ENCODE data around the gene SCN2A. TPM values are rescaled to one million over a fixed set of nuclear protein-coding genes. Genes with fewer than 3 reads are reported as not detected.

The SCN2A gene
- total and polyA plus RNA-seq, 10 of the 15 experiments (the other 5 are each of a cell fraction or from before 2014, with no cell fraction given): 0.01 TPM; not detected in 8

DNA sequence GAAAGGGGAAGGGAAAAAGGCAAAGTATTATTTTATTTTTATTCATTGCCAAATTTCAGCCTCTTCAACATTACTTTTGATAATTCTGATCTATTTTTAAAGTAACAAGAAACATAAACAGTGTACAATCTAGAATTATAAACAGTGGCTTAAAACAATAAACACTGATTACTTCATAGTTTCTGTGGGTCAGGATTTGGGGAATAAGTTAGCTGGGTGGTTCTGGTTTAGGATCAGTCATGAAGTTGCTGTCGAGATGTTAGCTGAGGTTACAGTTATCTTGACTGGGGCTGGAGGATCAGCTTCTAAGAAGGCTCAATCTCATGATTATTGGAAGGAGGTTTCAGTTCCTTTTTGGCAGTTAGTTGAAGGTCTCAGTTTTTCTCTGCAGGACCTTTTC lies 109.2 kb downstream of the SCN2A start:
- CTCF ChIA-PET: no interaction called here
- in situ Hi-C loops (cut with MboI): no loop called here

DNA sequence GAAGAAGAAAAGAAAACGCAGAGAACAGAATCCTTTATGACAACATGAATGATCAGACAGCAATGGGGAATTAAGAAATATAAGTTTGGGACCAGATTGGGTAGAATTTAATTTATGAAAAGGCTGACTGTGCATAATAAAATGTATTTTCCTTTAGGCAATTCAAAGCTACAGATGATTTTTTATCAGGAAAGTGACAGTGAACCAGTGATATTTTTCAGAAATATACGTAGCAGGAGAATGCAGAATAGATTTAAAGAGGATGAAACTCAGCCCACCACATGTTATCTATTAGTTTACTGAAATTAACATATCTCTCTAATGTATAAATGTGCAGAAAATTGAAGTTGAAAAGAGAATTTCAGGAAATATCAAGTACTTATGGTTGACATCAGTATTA lies 110.0 kb downstream of the SCN2A start:
- in situ Hi-C loops (cut with MboI): no loop called here
- TF ChIP-seq MYC (IDR thresholded peaks at IDR 0.05; ENCODE audit: insufficient read depth, insufficient read length, insufficient replicate concordance, low read length, severe bottlenecking) (no peak), CBFB (IDR thresholded peaks at IDR 0.05; ENCODE audit: low read depth) (no peak), ZNF274 (IDR thresholded peaks at IDR 0.05; ENCODE audit: insufficient read depth, insufficient read length) (no peak), SMARCA5 (IDR thresholded peaks at IDR 0.05) (no peak), CEBPB (IDR thresholded peaks at IDR 0.05; ENCODE audit: borderline replicate concordance in 1 of 2, low read depth in 2 of 2, low read length in 2 of 2) (no peak), IKZF1 (conservative IDR thresholded peaks at IDR 0.05) (no peak), BRCA1 (IDR thresholded peaks at IDR 0.05; ENCODE audit: low read depth, low read length) (no peak)
- TF ChIP-seq, protein P1, sequence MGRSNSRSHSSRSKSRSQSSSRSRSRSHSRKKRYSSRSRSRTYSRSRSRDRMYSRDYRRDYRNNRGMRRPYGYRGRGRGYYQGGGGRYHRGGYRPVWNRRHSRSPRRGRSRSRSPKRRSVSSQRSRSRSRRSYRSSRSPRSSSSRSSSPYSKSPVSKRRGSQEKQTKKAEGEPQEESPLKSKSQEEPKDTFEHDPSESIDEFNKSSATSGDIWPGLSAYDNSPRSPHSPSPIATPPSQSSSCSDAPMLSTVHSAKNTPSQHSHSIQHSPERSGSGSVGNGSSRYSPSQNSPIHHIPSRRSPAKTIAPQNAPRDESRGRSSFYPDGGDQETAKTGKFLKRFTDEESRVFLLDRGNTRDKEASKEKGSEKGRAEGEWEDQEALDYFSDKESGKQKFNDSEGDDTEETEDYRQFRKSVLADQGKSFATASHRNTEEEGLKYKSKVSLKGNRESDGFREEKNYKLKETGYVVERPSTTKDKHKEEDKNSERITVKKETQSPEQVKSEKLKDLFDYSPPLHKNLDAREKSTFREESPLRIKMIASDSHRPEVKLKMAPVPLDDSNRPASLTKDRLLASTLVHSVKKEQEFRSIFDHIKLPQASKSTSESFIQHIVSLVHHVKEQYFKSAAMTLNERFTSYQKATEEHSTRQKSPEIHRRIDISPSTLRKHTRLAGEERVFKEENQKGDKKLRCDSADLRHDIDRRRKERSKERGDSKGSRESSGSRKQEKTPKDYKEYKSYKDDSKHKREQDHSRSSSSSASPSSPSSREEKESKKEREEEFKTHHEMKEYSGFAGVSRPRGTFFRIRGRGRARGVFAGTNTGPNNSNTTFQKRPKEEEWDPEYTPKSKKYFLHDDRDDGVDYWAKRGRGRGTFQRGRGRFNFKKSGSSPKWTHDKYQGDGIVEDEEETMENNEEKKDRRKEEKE (IDR thresholded peaks at IDR 0.05): no peak
- TF ChIP-seq, protein P2, sequence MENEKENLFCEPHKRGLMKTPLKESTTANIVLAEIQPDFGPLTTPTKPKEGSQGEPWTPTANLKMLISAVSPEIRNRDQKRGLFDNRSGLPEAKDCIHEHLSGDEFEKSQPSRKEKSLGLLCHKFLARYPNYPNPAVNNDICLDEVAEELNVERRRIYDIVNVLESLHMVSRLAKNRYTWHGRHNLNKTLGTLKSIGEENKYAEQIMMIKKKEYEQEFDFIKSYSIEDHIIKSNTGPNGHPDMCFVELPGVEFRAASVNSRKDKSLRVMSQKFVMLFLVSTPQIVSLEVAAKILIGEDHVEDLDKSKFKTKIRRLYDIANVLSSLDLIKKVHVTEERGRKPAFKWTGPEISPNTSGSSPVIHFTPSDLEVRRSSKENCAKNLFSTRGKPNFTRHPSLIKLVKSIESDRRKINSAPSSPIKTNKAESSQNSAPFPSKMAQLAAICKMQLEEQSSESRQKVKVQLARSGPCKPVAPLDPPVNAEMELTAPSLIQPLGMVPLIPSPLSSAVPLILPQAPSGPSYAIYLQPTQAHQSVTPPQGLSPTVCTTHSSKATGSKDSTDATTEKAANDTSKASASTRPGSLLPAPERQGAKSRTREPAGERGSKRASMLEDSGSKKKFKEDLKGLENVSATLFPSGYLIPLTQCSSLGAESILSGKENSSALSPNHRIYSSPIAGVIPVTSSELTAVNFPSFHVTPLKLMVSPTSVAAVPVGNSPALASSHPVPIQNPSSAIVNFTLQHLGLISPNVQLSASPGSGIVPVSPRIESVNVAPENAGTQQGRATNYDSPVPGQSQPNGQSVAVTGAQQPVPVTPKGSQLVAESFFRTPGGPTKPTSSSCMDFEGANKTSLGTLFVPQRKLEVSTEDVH (IDR thresholded peaks at IDR 0.05; ENCODE audit: low read depth, partially characterized antibody): no peak

More for the DNA sequence above, 109.2 kb downstream of the SCN2A start:
- H3K4me3 ChIP-seq: no peak overlapping the region
- H3K9ac ChIP-seq (ENCODE audit: control insufficient read depth, insufficient read depth, low read length): no peak overlapping the region
- no peaks in the 10 kb centered on the region for H3K36me3 ChIP-seq (ENCODE audit: control insufficient read depth in 2 of 2, insufficient read depth in 2 of 2, low read length in 1 of 2)
- H3K4me1 ChIP-seq (ENCODE audit: control insufficient read depth, insufficient read depth, low read length): no peaks in the 10 kb centered on the region
- FAIRE-seq (no peak), DNase-seq (ENCODE audit: low read depth, low spot score) (no peak), ATAC-seq (no peak; the same call in 2 of the 3 replicates)
- no peaks in the 10 kb centered on the region for H3K9me3 ChIP-seq (replicated peaks; ENCODE audit: control insufficient read depth, insufficient read depth, low read length)
- ChIA-PET POLR2A (no interaction called here), RAD21 (ENCODE audit: unreplicated experiment) (no interaction called here), SMC1A (ENCODE audit: uncharacterized antibody, unreplicated experiment) (no interaction called here)
- TF ChIP-seq, protein P3, sequence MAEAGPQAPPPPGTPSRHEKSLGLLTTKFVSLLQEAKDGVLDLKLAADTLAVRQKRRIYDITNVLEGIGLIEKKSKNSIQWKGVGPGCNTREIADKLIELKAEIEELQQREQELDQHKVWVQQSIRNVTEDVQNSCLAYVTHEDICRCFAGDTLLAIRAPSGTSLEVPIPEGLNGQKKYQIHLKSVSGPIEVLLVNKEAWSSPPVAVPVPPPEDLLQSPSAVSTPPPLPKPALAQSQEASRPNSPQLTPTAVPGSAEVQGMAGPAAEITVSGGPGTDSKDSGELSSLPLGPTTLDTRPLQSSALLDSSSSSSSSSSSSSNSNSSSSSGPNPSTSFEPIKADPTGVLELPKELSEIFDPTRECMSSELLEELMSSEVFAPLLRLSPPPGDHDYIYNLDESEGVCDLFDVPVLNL (IDR thresholded peaks at IDR 0.05; ENCODE audit: low read depth, low read length): no peak
- peak; percentile 44; the same call in 1 of the 2 replicates for TF ChIP-seq SPI1 (IDR thresholded peaks at IDR 0.05; ENCODE audit: borderline replicate concordance, insufficient read depth, low read depth, low read length)
- H3K27ac ChIP-seq (ENCODE audit: control insufficient read depth, insufficient read depth): no peak overlapping the region
- 0% methylated on average over 1 of the region's 1 CpG for WGBS (ENCODE audit: insufficient coverage, insufficient replicate concordance, low lambda C conversion rate, missing lambda C conversion rate)
- intact Hi-C loops (cut with micrococcal nuclease; ENCODE audit: unreplicated experiment): no loop called here
- no peak overlapping the region for H2AFZ ChIP-seq (ENCODE audit: control insufficient read depth, low read depth, low read length)
- H3K4me2 ChIP-seq (ENCODE audit: control insufficient read depth, insufficient read depth): no peak overlapping the region
- no peaks in the 10 kb centered on the region for H4K20me1 ChIP-seq (ENCODE audit: control insufficient read depth, insufficient read depth)
- H3K79me2 ChIP-seq (ENCODE audit: control insufficient read depth, insufficient read depth, low read length): no peaks in the 10 kb centered on the region
- BruUV-seq (replicated peaks): no TSS peak
- no peaks in the 10 kb centered on the region for H3K27me3 ChIP-seq (replicated peaks in 1 of 2; ENCODE audit: control insufficient read depth in 2 of 2, insufficient read depth in 2 of 2, low read length in 1 of 2)

More for the DNA sequence above, 110.0 kb downstream of the SCN2A start:
- no peaks in the 10 kb centered on the region for H3K9me3 ChIP-seq (replicated peaks; ENCODE audit: control insufficient read depth, insufficient read depth, low read length)
- intact Hi-C loops (cut with micrococcal nuclease; ENCODE audit: unreplicated experiment): no loop called here
- ChIA-PET CTCF (no interaction called here), POLR2A (no interaction called here), RAD21 (ENCODE audit: unreplicated experiment) (no interaction called here), SMC1A (ENCODE audit: uncharacterized antibody, unreplicated experiment) (no interaction called here)
- no peak overlapping the region for H3K9ac ChIP-seq (ENCODE audit: control insufficient read depth, insufficient read depth, low read length)
- H3K4me1 ChIP-seq (ENCODE audit: control insufficient read depth, insufficient read depth, low read length): no peaks in the 10 kb centered on the region
- DNase-seq (ENCODE audit: low read depth, low spot score) (no peak), ATAC-seq (no peak), FAIRE-seq (no peak)
- no TSS peak for BruUV-seq (replicated peaks)
- H3K79me2 ChIP-seq (ENCODE audit: control insufficient read depth, insufficient read depth, low read length): no peaks in the 10 kb centered on the region
- no peak overlapping the region for H3K27ac ChIP-seq (ENCODE audit: control insufficient read depth, insufficient read depth)
- no peak overlapping the region for H3K4me2 ChIP-seq (ENCODE audit: control insufficient read depth, insufficient read depth)
- no peaks in the 10 kb centered on the region for H4K20me1 ChIP-seq (ENCODE audit: control insufficient read depth, insufficient read depth)
- no peaks in the 10 kb centered on the region for H3K36me3 ChIP-seq (ENCODE audit: control insufficient read depth in 2 of 2, insufficient read depth in 2 of 2, low read length in 1 of 2)
- no peaks in the 10 kb centered on the region for H3K27me3 ChIP-seq (replicated peaks in 1 of 2; ENCODE audit: control insufficient read depth in 2 of 2, insufficient read depth in 2 of 2, low read length in 1 of 2)
- no peak overlapping the region for H2AFZ ChIP-seq (ENCODE audit: control insufficient read depth, low read depth, low read length)
- H3K4me3 ChIP-seq: no peak overlapping the region
- WGBS (ENCODE audit: insufficient coverage, insufficient replicate concordance, low lambda C conversion rate, missing lambda C conversion rate): 4% methylated on average over 2 of the region's 2 CpGs
